H9 (cell line): ENCODE data around the gene RSPO3. TPM values are rescaled to one million over a fixed set of nuclear protein-coding genes. Genes with fewer than 3 reads are reported as not detected.

Experiments used
- DNase-seq: peaks from one replicate; pipeline ENCODE4 v3.0.0-alpha.2; 2017
- H2AFZ ChIP-seq: one replicate; pipeline ENCODE4 v1.6.1; 2013; ENCODE audit warnings: mild to moderate bottlenecking, low read length, control low read depth, moderate library complexity
- H2AK5ac ChIP-seq: 2 replicates; pipeline ENCODE4 v1.6.1; 2013; ENCODE audit warnings: low read length, control low read depth, mixed read lengths; ENCODE audit not compliant: insufficient read length
- H2BK120ac ChIP-seq: one replicate; pipeline ENCODE4 v1.6.1; 2013; ENCODE audit warnings: low read depth, mild to moderate bottlenecking, low read length, control low read depth, inconsistent platforms; ENCODE audit not compliant: poor library complexity, severe bottlenecking
- H2BK12ac ChIP-seq: 2 replicates; pipeline ENCODE4 v1.6.1; 2013; ENCODE audit warnings: low read length, control low read depth, mixed read lengths, low read depth; ENCODE audit not compliant: insufficient read length
- H2BK15ac ChIP-seq: 2 replicates; pipeline ENCODE4 v1.6.1; 2013; ENCODE audit warnings: low read depth, low read length, control low read depth
- H2BK20ac ChIP-seq: one replicate; pipeline ENCODE4 v1.6.1; 2013; ENCODE audit warnings: low read depth, mild to moderate bottlenecking, low read length, control low read depth, inconsistent platforms; ENCODE audit not compliant: poor library complexity, severe bottlenecking
- H2BK5ac ChIP-seq: 2 replicates; pipeline ENCODE4 v1.6.1; 2013; ENCODE audit warnings: low read length, control low read depth, mixed read lengths; ENCODE audit not compliant: insufficient read length
- H3K14ac ChIP-seq: 2 replicates; pipeline ENCODE4 v1.6.1; 2013; ENCODE audit warnings: low read length, control low read depth; ENCODE audit not compliant: insufficient read depth
- H3K18ac ChIP-seq: 2 replicates; pipeline ENCODE4 v1.6.1; 2013; ENCODE audit warnings: low read depth, mild to moderate bottlenecking, mixed read lengths, low read length, control low read depth; ENCODE audit not compliant: insufficient read length
- H3K23ac ChIP-seq: 2 replicates; pipeline ENCODE4 v1.6.1; 2013; ENCODE audit warnings: low read length, control low read depth, mixed read lengths, low read depth; ENCODE audit not compliant: insufficient read length
- H3K23me2 ChIP-seq: 2 replicates; pipeline ENCODE4 v1.6.1; 2013; ENCODE audit warnings: low read depth, mild to moderate bottlenecking, mixed read lengths, low read length, control low read depth; ENCODE audit not compliant: insufficient read length, poor library complexity, severe bottlenecking
- H3K27ac ChIP-seq: 2 replicates; pipeline ENCODE4 v1.5.1; 2013; ENCODE audit warnings: low read length, control low read depth, mixed read lengths, low read depth; ENCODE audit not compliant: insufficient read length
- H3K27me3 ChIP-seq: 2 replicates; pipeline ENCODE4 v1.6.1; 2013; ENCODE audit warnings: low read length, control low read depth, inconsistent platforms; ENCODE audit not compliant: insufficient read depth
- H3K4ac ChIP-seq: 2 replicates; pipeline ENCODE4 v1.6.1; 2013; ENCODE audit warnings: low read depth, mild to moderate bottlenecking, control low read depth, inconsistent platforms, low read length, moderate library complexity
- H3K4me1 ChIP-seq: 2 replicates; pipeline ENCODE4 v1.6.1; 2013; ENCODE audit warnings: low read length, control low read depth, inconsistent platforms; ENCODE audit not compliant: insufficient read depth
- H3K4me2 ChIP-seq: 2 replicates; pipeline ENCODE4 v1.6.1; 2013; ENCODE audit warnings: low read length, control low read depth, mixed read lengths; ENCODE audit not compliant: insufficient read length, insufficient read depth
- H3K56ac ChIP-seq: 2 replicates; pipeline ENCODE4 v1.6.1; 2013; ENCODE audit warnings: low read depth, mild to moderate bottlenecking, mixed read lengths, low read length, control low read depth; ENCODE audit not compliant: insufficient read length
- H3K79me1 ChIP-seq: 2 replicates; pipeline ENCODE4 v1.6.1; 2013; ENCODE audit warnings: low read depth, mild to moderate bottlenecking, moderate library complexity, low read length, control low read depth, inconsistent platforms; ENCODE audit not compliant: insufficient read depth, poor library complexity, severe bottlenecking
- H3K79me2 ChIP-seq: 2 replicates; pipeline ENCODE4 v1.6.1; 2013; ENCODE audit warnings: low read length, control low read depth, inconsistent platforms; ENCODE audit not compliant: insufficient read depth
- H3K9ac ChIP-seq: 2 replicates; pipeline ENCODE4 v1.6.1; 2013; ENCODE audit warnings: low read length, control low read depth, mixed read lengths; ENCODE audit not compliant: insufficient read length; ENCODE audit errors: extremely low read depth
- H3K9me3 ChIP-seq: one replicate; pipeline ENCODE4 v1.6.1; 2013; ENCODE audit warnings: low read depth, low read length, inconsistent platforms; ENCODE audit not compliant: control insufficient read depth
- H3T11ph ChIP-seq: one replicate; pipeline ENCODE4 v1.6.1; 2013; ENCODE audit warnings: mild to moderate bottlenecking, low read length, control low read depth, inconsistent platforms
- H4K20me1 ChIP-seq: one replicate; pipeline ENCODE4 v1.6.1; 2013; ENCODE audit not compliant: control insufficient read depth, insufficient read length, insufficient read depth
- H4K5ac ChIP-seq: 2 replicates; pipeline ENCODE4 v1.6.1; 2013; ENCODE audit warnings: low read depth, mild to moderate bottlenecking, mixed read lengths, low read length, control low read depth; ENCODE audit not compliant: insufficient read length
- H4K8ac ChIP-seq: replicated peaks from 2 replicates; pipeline ENCODE4 v1.6.1; 2013; ENCODE audit warnings: low read length, control low read depth, mixed read lengths, low read depth; ENCODE audit not compliant: insufficient read length
- H4K91ac ChIP-seq: 2 replicates; pipeline ENCODE4 v1.6.1; 2013; ENCODE audit warnings: low read depth, mild to moderate bottlenecking, moderate library complexity, mixed read lengths, low read length, control low read depth; ENCODE audit not compliant: insufficient read length
- H3K27ac Mint-ChIP-seq, 3 experiments: 2 replicates in 2 of 3; 3 replicates in 1 of 3; pipeline ENCODE4 v1.8.0; 2020 to 2021; ENCODE audit warnings: mixed read lengths in 3 of 3, mild to moderate bottlenecking in 1 of 3, moderate library complexity in 1 of 3
- H3K27me3 Mint-ChIP-seq: 2 replicates; pipeline ENCODE4 v1.8.0; 2021; ENCODE audit warnings: low read depth, mild to moderate bottlenecking, moderate library complexity, mixed read lengths
- H3K36me3 Mint-ChIP-seq, 3 experiments: 2 replicates in 2 of 3; 3 replicates in 1 of 3; pipeline ENCODE4 v1.8.0; 2020 to 2021; ENCODE audit warnings: low read depth in 3 of 3, mixed read lengths in 3 of 3; ENCODE audit not compliant: insufficient read depth in 1 of 3
- H3K4me1 Mint-ChIP-seq, 2 experiments: 2 replicates each; pipeline ENCODE4 v1.8.0; 2020; ENCODE audit warnings: mixed read lengths in 2 of 2
- H3K4me3 Mint-ChIP-seq, 2 experiments: 2 replicates in 1 of 2; 3 replicates in 1 of 2; pipeline ENCODE4 v1.8.0; 2020 to 2021; ENCODE audit warnings: mild to moderate bottlenecking in 2 of 2, mixed read lengths in 2 of 2, moderate library complexity in 1 of 2
- H3K9me3 Mint-ChIP-seq, 2 experiments: 2 replicates in 1 of 2; 3 replicates in 1 of 2; pipeline ENCODE4 v1.8.0; 2020; ENCODE audit warnings: mild to moderate bottlenecking in 2 of 2, mixed read lengths in 2 of 2, moderate library complexity in 1 of 2
- WGBS: extraction: QIAGEN DNeasy Blood & Tissue Kit; methylation state at CpG from one replicate; pipeline ENCODE4 v1.1.7; 2013; ENCODE audit warnings: missing lambda C conversion rate, low lambda C conversion rate, mixed read lengths; ENCODE audit not compliant: insufficient read length; ENCODE audit errors: extremely low coverage; 5-methylcytosine and 5-hydroxymethylcytosine counted together
- total RNA-seq: library from RNA; stranded (reverse); gene quantifications from 2 replicates; pipeline ENCODE4 v1.2.1, GENCODE V29; 2021
- TF ChIP-seq, protein P1 (sequence below): fragments of 200-600 bp; sonication (generic); conservative IDR thresholded peaks from 3 replicates; pipeline ENCODE4 v1.8.0; 2021; ENCODE audit warnings: antibody characterized with exemption, mild to moderate bottlenecking

The RSPO3 gene
- total RNA-seq, 1 experiment from 2014 or later: not detected

DNA sequence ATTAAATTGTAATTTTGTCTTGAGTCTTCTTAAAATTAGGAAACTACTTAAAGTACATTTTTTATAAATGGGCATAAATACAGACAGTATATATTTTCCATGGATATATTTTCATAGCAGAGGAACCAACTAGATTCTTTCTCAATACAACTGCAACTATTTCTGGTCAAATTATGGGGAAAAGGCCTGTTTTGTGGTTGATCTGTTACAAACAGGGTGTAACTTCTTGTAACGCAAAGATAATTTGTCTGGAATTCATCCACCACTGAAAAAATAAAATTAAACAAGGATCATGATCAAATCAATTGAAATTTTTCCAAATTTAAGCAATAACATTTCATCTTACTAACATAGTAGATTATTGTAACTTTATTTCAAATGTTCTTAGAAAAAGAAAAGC lies 81.0 kb downstream of the RSPO3 start:
- H2AFZ ChIP-seq: no peak overlapping the region
- H4K5ac ChIP-seq: no peak overlapping the region
- TF ChIP-seq, protein P1, sequence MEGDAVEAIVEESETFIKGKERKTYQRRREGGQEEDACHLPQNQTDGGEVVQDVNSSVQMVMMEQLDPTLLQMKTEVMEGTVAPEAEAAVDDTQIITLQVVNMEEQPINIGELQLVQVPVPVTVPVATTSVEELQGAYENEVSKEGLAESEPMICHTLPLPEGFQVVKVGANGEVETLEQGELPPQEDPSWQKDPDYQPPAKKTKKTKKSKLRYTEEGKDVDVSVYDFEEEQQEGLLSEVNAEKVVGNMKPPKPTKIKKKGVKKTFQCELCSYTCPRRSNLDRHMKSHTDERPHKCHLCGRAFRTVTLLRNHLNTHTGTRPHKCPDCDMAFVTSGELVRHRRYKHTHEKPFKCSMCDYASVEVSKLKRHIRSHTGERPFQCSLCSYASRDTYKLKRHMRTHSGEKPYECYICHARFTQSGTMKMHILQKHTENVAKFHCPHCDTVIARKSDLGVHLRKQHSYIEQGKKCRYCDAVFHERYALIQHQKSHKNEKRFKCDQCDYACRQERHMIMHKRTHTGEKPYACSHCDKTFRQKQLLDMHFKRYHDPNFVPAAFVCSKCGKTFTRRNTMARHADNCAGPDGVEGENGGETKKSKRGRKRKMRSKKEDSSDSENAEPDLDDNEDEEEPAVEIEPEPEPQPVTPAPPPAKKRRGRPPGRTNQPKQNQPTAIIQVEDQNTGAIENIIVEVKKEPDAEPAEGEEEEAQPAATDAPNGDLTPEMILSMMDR: no peak
- H2BK12ac ChIP-seq: no peak overlapping the region
- H3K9ac ChIP-seq: no peak overlapping the region
- Mint-ChIP-seq H3K36me3 (no peaks in the 10 kb centered on the region), H3K27ac (no peak overlapping the region), H3K4me3 (no peak overlapping the region), H3K4me1 (no peaks in the 10 kb centered on the region), H3K9me3 (no peaks in the 10 kb centered on the region), H3K27me3 (no peaks in the 10 kb centered on the region)
- no peaks in the 10 kb centered on the region for H3K23me2 ChIP-seq
- H2BK20ac ChIP-seq: no peak overlapping the region
- H4K91ac ChIP-seq: no peak overlapping the region
- H3K79me2 ChIP-seq: no peaks in the 10 kb centered on the region
- no peak overlapping the region for H3K27ac ChIP-seq
- no peak overlapping the region for H3K23ac ChIP-seq
- no peak overlapping the region for H3K14ac ChIP-seq
- H3K4ac ChIP-seq: no peak overlapping the region
- no peak overlapping the region for H2BK15ac ChIP-seq
- no peak overlapping the region for H2BK120ac ChIP-seq
- H3T11ph ChIP-seq: no peak overlapping the region
- H2AK5ac ChIP-seq: no peak overlapping the region
- no peaks in the 10 kb centered on the region for H3K4me1 ChIP-seq
- H3K56ac ChIP-seq: no peak overlapping the region
- no peaks in the 10 kb centered on the region for H3K9me3 ChIP-seq
- DNase-seq: no peak
- no peak overlapping the region for H4K8ac ChIP-seq
- no peak overlapping the region for H2BK5ac ChIP-seq
- no peaks in the 10 kb centered on the region for H3K27me3 ChIP-seq
- no peaks in the 10 kb centered on the region for H4K20me1 ChIP-seq
- H3K4me2 ChIP-seq: no peak overlapping the region
- WGBS: no CpG with 5 or more reads among the region's 1 CpG
- H3K18ac ChIP-seq: no peak overlapping the region
- no peaks in the 10 kb centered on the region for H3K79me1 ChIP-seq
